ENCODE measurements around the gene NCSTN. TPM values are rescaled to one million over a fixed set of nuclear protein-coding genes. Genes with fewer than 3 reads are reported as not detected.

NCSTN gene
- total RNA-seq, 2 experiments from 2014 or later, result 72.3 to 75.5 TPM

DNA sequence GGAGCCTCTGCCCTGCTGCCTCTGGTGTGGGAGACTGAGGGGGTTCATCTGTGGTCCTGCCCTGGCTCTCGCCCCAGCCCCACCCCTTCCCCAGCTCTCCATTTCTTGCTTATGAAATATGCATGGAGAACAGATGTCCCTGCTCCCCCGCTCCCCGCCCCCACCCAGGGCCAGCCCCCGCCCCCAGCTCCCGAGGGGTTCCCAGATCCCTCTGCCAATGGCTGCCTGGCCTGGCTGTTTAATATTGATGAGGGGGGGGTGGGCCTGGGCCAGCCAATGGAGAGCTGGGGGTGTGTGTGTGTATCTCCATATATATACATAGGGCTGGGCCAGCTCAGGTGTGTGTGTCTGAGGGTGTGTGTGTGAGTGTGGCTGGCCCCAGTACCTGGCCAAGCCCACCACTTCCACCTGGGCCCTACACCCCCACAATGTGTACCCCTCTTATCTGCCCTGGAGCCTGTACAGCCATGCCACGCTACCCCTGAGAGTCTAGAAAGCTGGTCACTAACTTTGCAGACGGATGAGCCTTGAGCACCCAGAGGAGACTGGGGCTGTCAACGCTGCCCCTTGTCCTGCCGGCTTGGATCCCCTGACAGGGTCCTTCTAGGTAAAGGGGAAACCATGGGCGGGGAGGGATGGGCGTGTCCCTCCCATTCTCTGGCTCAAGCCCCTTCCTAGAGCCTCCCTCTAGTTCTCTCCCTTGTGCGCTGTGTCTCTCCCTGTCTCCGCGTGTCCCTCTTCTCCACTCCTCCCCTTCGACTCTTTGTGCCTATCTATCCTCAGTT is 23.7 kb downstream of the NCSTN start, which contains the start of gene NHLH1:
Gene NHLH1 (plus strand): TSS at position 341 of the 785 bp plus-strand sequence. CDS start 3,661 bp downstream, outside the sequence.
- H3K4me1 Mint-ChIP-seq, result peaks cover 9% of the 10 kb centered on the region
- no peaks in the 10 kb centered on the region for H3K36me3 Mint-ChIP-seq (ENCODE audit: low read depth)
- ChIA-PET POLR2A (no interaction called here), CTCF (interaction anchor here (0.6 to 3.5 kb wide), 5 partner anchors 10 to 439 kb away, joined by 3 to 15 read pairs (median 5); no protein-coding TSS in a partner anchor)
- peak within 1 kb of the TSS; percentile 38 for H3K27ac Mint-ChIP-seq
- no peaks in the 10 kb centered on the region for H3K9me3 Mint-ChIP-seq
- no peak for DNase-seq
- H3K27me3 Mint-ChIP-seq, result peaks cover 3% of the 10 kb centered on the region
- H3K4me3 Mint-ChIP-seq, result no peak within 1 kb of the TSS

DNA sequence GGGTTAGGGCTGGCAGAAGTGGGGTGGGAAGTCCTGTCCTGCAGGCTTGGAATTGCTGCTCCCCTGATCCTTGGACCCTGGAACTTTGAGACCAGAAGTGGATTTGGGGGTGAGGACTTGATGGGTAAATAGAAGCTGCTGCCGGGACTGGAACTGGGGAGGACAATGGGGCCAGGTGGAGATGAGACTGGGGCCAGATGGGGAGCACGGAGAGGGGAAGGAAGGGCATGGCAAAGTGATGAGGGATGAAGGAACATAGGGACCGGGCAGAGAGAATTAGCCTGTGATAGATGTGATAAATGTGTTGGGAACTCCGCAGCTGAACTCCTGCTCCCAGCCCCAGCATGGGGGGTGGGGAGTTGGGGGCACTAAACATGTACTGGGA is 24.3 kb downstream of the NCSTN start:
- peaks cover 3% of the 10 kb centered on the region for H3K27me3 Mint-ChIP-seq
- DNase-seq, result no peak
- H3K4me1 Mint-ChIP-seq, result peaks cover 9% of the 10 kb centered on the region
- H3K4me3 Mint-ChIP-seq, result no peak overlapping the region
- no peaks in the 10 kb centered on the region for H3K9me3 Mint-ChIP-seq
- ChIA-PET POLR2A (interaction anchor here (0.6 kb wide), 1 partner anchor 87 kb away, joined by 3 read pairs; no protein-coding TSS in a partner anchor), CTCF (interaction anchor here (0.6 to 1.7 kb wide), 4 partner anchors 9 to 78 kb away, joined by 3 to 9 read pairs (median 4); no protein-coding TSS in a partner anchor)
- H3K36me3 Mint-ChIP-seq (ENCODE audit: low read depth), result no peaks in the 10 kb centered on the region
- H3K27ac Mint-ChIP-seq, result no peak overlapping the region

DNA sequence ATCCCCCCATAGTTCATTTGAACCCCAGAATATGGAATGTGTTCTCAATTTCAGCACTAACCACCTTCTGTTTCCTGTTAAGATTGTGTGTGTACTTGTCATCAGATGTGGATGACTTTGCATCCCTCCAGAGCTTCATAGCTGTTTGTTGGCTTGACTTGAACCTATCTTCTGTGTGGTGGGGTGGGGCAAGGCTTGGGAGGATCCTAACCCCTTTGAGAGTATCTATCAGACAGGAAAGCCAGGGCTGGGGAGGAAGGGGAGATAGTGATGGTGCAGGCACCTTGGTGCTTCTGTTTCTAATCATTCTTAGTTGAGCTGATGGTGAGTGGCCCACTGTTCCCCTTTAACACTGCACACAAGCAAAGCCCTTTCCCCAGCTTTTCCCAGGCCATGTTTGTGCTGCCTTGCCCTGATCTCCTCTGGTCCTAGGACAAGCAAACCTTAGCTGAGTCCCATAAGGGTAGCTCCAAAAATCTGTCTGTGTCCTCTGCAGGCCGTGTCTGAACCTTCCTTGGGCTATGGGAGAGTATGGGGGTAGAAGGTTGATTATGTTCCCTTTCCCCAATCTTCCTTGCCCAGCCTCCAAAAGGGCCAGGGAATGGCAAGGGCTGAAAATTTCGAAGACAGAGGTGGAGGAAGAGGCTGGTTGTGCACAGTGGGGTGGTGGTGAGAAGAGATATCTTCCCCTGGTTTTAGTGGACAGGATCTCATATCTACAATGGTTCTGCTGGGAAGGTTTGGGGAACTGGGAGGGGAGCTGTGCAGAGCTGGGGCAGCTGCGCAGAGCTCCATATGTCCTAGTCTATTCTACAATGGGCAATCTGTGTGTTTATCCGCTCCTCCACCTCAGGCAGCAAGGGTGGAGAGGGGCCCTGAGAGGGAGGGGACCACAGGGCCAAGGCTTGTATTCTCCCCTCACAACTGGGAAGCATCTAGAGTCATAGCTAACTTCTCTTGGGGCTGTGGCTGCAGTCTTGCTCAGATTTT is 25.0 kb downstream of the NCSTN start:
- Mint-ChIP-seq H3K27me3 (peaks cover 3% of the 10 kb centered on the region), H3K4me1 (peaks cover 9% of the 10 kb centered on the region), H3K27ac (no peak overlapping the region), H3K36me3 (ENCODE audit: low read depth) (no peaks in the 10 kb centered on the region), H3K9me3 (no peaks in the 10 kb centered on the region), H3K4me3 (no peak overlapping the region)
- ChIA-PET POLR2A (interaction anchor here (0.6 kb wide), 1 partner anchor 87 kb away, joined by 3 read pairs; no protein-coding TSS in a partner anchor), CTCF (interaction anchor here (0.6 to 1.2 kb wide), 6 partner anchors 9 to 238 kb away, joined by 3 to 5 read pairs (median 3); no protein-coding TSS in a partner anchor)
- DNase-seq, result no peak

DNA sequence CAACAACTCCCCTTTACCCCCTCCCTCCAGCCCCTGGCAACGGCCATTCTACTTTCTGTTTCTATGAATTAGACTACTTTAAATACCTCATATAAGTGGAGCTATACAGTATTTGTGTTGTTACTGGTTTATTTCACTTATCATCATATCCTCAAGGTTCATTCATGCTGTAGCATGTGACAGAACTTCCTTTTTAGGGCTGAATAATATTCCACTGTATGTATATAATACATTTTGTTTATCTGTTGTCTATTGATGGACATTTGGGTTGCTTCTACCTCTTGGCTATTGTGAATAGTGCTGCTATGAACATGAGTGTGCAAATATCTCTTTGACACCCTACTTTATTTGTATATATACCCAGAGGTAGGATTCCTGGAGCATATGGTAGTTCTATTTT is 25.9 kb downstream of the NCSTN start:
- CTCF ChIA-PET, result interaction anchor here (1.2 kb wide), 2 partner anchors 15 to 238 kb away, joined by 3 read pairs; no protein-coding TSS in a partner anchor
- DNase-seq, result no peak
- Mint-ChIP-seq H3K27ac (no peak overlapping the region), H3K36me3 (ENCODE audit: low read depth) (no peaks in the 10 kb centered on the region), H3K4me3 (no peak overlapping the region), H3K27me3 (peaks cover 3% of the 10 kb centered on the region), H3K4me1 (peaks cover 9% of the 10 kb centered on the region), H3K9me3 (no peaks in the 10 kb centered on the region)
- POLR2A ChIA-PET, result no interaction called here

DNA sequence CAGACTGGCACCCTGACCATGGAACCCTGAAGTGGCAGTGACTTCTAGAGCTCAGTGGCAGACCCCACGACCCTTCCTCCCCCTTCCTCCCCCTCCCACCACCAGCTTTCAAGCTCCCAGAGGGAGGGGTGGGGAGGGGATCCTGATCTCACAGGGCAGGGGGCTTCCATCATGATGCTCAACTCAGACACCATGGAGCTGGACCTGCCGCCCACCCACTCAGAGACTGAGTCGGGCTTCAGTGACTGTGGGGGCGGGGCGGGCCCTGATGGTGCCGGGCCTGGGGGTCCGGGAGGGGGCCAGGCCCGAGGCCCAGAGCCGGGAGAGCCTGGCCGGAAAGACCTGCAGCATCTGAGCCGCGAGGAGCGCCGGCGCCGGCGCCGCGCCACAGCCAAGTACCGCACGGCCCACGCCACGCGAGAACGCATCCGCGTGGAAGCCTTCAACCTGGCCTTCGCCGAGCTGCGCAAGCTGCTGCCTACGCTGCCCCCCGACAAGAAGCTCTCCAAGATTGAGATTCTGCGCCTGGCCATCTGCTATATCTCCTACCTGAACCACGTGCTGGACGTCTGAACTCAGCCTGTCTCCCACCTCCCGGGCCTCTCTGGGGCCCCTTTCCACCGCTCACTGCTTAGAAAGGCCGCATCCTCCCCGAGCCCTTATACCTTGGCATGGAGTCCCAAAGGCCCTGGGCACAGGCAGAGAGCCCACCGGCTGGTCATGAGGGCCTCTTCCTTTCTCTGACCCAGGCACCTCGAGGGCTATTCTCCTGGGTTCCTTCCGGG is 27.6 kb downstream of the NCSTN start:
- H3K4me1 Mint-ChIP-seq, result peaks cover 14% of the 10 kb centered on the region
- no peak overlapping the region for H3K27ac Mint-ChIP-seq
- ChIA-PET POLR2A (no interaction called here), CTCF (interaction anchor here (0.5 to 1.0 kb wide), 3 partner anchors 58 to 248 kb away, joined by 3 to 4 read pairs (median 4); no protein-coding TSS in a partner anchor)
- no peaks in the 10 kb centered on the region for H3K9me3 Mint-ChIP-seq
- peaks cover 3% of the 10 kb centered on the region for H3K27me3 Mint-ChIP-seq
- H3K36me3 Mint-ChIP-seq (ENCODE audit: low read depth), result no peaks in the 10 kb centered on the region
- no peak for DNase-seq
- no peak overlapping the region for H3K4me3 Mint-ChIP-seq

DNA sequence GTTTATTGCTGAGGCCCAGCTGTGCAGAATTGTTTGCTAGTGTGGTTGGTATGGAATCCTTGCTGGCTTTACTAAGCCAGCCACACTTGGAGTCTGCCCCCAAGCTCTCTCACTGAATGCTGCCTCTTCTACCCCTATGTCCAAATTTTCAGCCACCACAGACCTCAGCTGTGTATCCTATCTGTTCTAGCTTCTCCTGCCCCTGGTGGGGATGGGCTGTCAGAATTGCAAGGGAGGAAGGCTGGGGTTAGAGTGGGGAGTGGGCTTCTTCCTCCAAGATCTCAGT is 28.1 kb downstream of the NCSTN start:
- H3K36me3 Mint-ChIP-seq (ENCODE audit: low read depth), result no peaks in the 10 kb centered on the region
- CTCF ChIA-PET, result interaction anchor here (0.5 to 2.1 kb wide), 5 partner anchors 19 to 248 kb away, joined by 3 to 4 read pairs (median 4); partner anchors contain the start of gene SLAMF6
- POLR2A ChIA-PET, result no interaction called here
- peaks cover 3% of the 10 kb centered on the region for H3K27me3 Mint-ChIP-seq
- H3K27ac Mint-ChIP-seq, result no peak overlapping the region
- peaks cover 20% of the 10 kb centered on the region for H3K4me1 Mint-ChIP-seq
- H3K9me3 Mint-ChIP-seq, result no peaks in the 10 kb centered on the region
- no peak overlapping the region for H3K4me3 Mint-ChIP-seq
- no peak for DNase-seq

DNA sequence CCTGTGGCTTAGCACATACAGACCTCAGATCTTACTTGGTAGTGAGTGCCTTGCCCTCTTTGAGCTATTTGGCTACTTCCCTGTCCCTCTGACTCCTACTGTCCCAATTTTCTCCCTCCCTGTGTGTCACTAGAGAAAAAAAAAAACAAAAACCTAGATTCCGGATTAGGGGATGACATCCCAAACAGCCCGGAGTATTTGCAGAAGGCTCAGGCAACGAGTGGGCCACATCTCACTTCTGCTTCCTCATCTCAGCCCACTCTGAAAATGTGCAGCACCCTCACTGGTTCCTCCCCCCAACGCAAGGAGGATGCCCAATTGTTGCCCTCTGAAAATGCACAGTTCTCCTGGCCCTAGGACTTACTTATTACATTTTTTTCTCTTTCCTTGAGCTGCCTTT is 28.6 kb downstream of the NCSTN start:
- Mint-ChIP-seq H3K36me3 (ENCODE audit: low read depth) (no peaks in the 10 kb centered on the region), H3K27me3 (peaks cover 3% of the 10 kb centered on the region), H3K4me1 (peaks cover 24% of the 10 kb centered on the region), H3K27ac (no peak overlapping the region), H3K4me3 (no peak overlapping the region), H3K9me3 (no peaks in the 10 kb centered on the region)
- DNase-seq, result no peak
- ChIA-PET CTCF (interaction anchor here (0.5 to 2.1 kb wide), 7 partner anchors 19 to 468 kb away, joined by 3 to 4 read pairs (median 3); partner anchors contain the start of gene SLAMF6), POLR2A (no interaction called here)

DNA sequence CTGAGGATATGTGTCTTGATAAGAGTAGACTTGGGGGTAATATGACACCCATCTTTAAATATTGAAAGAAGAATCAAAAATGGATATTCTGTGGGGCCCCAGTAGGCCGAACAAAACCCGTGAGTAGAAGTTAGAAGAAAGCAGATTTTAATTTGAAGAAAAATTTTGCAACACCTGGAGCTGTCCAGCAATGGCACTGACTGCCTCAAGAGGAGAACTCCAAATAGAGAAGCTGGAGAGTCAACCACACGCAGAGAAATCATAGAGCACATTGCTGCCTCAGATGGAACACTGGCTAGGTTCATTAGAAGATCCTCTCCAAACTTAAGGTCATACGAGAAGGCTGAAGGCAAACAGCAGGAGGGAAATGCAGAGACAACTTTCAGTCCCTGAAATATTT is 30.5 kb downstream of the NCSTN start:
- Mint-ChIP-seq H3K27ac (no peak overlapping the region), H3K27me3 (peaks cover 3% of the 10 kb centered on the region), H3K4me3 (no peak overlapping the region), H3K4me1 (peaks cover 15% of the 10 kb centered on the region), H3K9me3 (no peaks in the 10 kb centered on the region), H3K36me3 (ENCODE audit: low read depth) (no peaks in the 10 kb centered on the region)
- DNase-seq, result no peak
- ChIA-PET POLR2A (no interaction called here), CTCF (interaction anchor here (1.0 to 1.4 kb wide), 4 partner anchors 13 to 35 kb away, joined by 3 to 5 read pairs (median 3); no protein-coding TSS in a partner anchor)

DNA sequence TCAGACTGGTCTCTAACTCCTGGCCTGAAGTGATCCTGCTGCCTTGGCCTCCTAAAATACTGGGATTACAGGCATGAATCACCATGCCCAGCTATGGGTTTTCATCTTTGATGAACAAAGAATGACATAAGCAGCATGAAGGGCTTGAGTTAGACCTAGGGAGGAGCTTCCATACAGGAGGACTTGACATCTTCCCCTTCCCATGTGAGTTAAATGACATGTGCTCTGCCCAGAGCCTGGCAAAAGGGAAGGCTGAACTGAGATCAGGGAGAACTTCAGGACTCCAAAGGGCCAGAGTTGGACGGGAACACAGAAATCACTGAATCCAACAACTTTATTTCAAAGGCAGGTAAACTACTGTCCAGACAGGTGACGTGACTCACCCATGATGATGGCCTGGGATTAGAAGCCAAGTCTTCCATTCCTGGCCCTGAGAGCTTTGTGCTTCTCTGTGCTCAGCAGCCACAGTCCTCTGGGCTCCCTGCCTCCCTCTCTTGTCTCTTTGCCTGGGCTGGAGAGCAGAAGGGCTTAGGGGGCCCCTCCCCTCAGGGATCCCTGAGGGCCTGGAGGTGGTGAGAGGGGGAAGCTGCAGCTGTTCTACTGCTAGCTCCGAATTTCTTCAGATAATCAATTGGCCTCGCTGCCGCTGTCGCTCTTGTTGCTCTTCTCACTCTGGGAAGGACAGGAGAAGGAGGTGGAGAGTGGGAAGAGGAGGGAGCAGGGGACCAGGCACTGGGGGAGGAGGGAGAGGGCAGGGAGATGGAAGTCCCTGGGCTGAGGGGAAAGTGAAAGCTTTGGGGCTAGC is 31.3 kb downstream of the NCSTN start:
- Mint-ChIP-seq H3K27me3 (peaks cover 7% of the 10 kb centered on the region), H3K36me3 (ENCODE audit: low read depth) (no peaks in the 10 kb centered on the region), H3K4me3 (no peak overlapping the region), H3K4me1 (peaks cover 15% of the 10 kb centered on the region), H3K27ac (no peak overlapping the region), H3K9me3 (no peaks in the 10 kb centered on the region)
- ChIA-PET CTCF (interaction anchor here (0.6 to 1.4 kb wide), 6 partner anchors 9 to 272 kb away, joined by 3 to 5 read pairs (median 3); no protein-coding TSS in a partner anchor), POLR2A (no interaction called here)
- DNase-seq, result no peak

DNA sequence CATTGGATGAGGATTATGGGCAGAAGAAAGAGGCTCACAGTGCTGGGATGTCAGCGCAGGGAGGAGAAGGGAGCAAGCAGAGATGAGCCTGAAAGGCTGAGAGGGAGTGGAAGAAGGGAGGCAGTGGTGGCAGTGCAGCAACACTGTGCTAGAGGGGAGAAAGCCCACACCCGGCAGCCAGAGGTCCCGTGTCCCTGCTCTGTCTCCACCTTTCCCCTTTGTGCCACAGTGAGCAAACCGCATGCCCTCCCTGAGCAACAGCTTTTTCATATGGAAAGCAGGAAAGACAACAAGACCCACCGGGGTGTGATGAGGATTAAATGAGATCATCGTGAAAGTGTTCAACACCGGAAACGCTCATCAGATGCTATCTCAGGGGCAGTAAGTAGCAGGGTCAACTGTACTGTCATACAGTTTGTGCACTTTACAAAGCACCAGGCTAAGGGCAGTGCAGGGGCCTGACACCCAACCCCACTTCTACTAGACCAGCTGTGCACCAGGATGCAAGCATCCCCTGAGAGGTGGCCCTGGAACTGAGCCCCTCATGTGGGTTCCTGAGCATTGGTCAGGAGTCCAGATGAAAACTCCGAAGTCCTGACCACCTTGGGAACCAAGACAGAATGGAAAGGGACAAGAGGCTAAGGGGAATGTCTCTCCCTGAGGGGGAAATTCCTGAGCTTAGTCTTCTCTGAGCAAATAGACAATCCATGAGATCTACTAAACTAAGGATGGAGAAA is 32.8 kb downstream of the NCSTN start:
- peak; percentile 21 for DNase-seq

More for the DNA sequence above, 32.8 kb downstream of the NCSTN start:
- Mint-ChIP-seq H3K4me3 (no peak overlapping the region), H3K9me3 (no peaks in the 10 kb centered on the region), H3K4me1 (peaks cover 15% of the 10 kb centered on the region), H3K36me3 (ENCODE audit: low read depth) (no peaks in the 10 kb centered on the region), H3K27me3 (peaks cover 6% of the 10 kb centered on the region), H3K27ac (peak overlapping the region; percentile 20)
- CTCF ChIA-PET, result interaction anchor here (0.5 to 2.4 kb wide), 19 partner anchors 9 to 397 kb away, joined by 3 to 18 read pairs (median 5); partner anchors contain the start of gene NHLH1
- POLR2A ChIA-PET, result no interaction called here
